Brain microvascular endothelial cell (primary cell): ENCODE data around the gene PTOV1.

Source experiments
- DNase-seq: peaks from one replicate; pipeline ENCODE4 v3.0.0-alpha.2; 2020
- H3K27ac ChIP-seq: fragments of 250-450 bp; sonication (Bioruptor Pico); 2 replicates; pipeline ENCODE4 v1.5.1; 2020; ENCODE audit warnings: mild to moderate bottlenecking, moderate library complexity
- H3K27me3 ChIP-seq: fragments of 250-450 bp; sonication (Bioruptor Pico); replicated peaks from 2 replicates; pipeline ENCODE4 v1.5.1; 2020; ENCODE audit warnings: mild to moderate bottlenecking
- H3K36me3 ChIP-seq: fragments of 250-450 bp; sonication (Bioruptor Pico); replicated peaks from 2 replicates; pipeline ENCODE4 v1.5.1; 2020; ENCODE audit warnings: mild to moderate bottlenecking
- H3K4me3 ChIP-seq: 2 replicates; pipeline ENCODE4 v1.5.1; 2011; ENCODE audit warnings: low read depth, mild to moderate bottlenecking, control low read depth, low read length, moderate library complexity
- in situ Hi-C: cut with HindIII; loops from 2 replicates; pipeline ENCODE4 v1.10.0; 2017; ENCODE audit warnings: low sequenced_read_pairs, low pct_ligation_motif_present
- TF ChIP-seq, protein P1 (sequence below): IDR thresholded peaks from 2 replicates; pipeline ENCODE4 v1.5.1; 2011; ENCODE audit warnings: low read depth, mild to moderate bottlenecking, moderate library complexity, low read length, control low read depth, inconsistent platforms; ENCODE audit errors: missing control alignments

The PTOV1 gene

DNA sequence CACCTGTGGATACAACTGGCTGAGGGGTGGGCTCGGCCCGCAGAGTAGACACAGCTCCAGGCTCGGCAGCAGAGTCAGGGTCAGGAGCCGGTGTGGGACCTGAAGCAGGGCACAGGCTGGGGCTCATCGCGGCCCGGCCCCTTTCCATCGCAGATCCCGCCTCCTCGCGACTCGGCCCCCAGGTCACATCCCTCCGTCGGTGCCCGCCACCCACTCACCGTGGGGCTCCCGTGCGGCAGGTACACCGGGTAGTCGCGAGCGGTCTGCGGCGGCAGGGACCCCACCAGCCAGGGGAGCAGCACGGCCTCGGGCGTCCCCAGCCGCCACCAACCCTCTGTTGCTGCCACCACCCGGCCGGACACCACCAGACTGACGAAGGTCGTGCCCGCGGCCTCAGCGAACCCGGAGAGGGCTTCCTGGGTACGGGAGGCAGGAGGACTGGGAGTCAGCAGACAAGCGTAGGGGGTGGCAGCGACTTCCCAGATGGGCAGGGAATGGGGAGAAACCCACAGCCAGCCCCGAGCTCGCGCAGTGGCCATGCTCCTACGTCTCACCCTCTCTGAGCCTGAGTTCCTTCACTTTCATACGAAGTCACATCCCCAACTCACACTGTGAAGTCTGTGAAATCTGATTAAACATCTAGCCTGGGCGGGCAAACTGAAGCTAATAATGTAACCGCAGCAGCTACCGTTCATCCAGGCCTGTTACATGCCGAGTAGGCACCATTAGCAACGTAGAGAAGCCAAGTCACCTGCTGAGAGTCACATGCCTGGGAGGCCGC is 41.6 kb upstream of the PTOV1 start:
- peaks cover 27% of the 10 kb centered on the region for H3K36me3 ChIP-seq
- H3K4me3 ChIP-seq, result peak overlapping the region; percentile 65
- no peaks in the 10 kb centered on the region for H3K27me3 ChIP-seq
- TF ChIP-seq, protein P1, sequence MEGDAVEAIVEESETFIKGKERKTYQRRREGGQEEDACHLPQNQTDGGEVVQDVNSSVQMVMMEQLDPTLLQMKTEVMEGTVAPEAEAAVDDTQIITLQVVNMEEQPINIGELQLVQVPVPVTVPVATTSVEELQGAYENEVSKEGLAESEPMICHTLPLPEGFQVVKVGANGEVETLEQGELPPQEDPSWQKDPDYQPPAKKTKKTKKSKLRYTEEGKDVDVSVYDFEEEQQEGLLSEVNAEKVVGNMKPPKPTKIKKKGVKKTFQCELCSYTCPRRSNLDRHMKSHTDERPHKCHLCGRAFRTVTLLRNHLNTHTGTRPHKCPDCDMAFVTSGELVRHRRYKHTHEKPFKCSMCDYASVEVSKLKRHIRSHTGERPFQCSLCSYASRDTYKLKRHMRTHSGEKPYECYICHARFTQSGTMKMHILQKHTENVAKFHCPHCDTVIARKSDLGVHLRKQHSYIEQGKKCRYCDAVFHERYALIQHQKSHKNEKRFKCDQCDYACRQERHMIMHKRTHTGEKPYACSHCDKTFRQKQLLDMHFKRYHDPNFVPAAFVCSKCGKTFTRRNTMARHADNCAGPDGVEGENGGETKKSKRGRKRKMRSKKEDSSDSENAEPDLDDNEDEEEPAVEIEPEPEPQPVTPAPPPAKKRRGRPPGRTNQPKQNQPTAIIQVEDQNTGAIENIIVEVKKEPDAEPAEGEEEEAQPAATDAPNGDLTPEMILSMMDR, result no peak
- no peak overlapping the region for H3K27ac ChIP-seq
- in situ Hi-C loops, result no loop called here
- DNase-seq, result no peak

DNA sequence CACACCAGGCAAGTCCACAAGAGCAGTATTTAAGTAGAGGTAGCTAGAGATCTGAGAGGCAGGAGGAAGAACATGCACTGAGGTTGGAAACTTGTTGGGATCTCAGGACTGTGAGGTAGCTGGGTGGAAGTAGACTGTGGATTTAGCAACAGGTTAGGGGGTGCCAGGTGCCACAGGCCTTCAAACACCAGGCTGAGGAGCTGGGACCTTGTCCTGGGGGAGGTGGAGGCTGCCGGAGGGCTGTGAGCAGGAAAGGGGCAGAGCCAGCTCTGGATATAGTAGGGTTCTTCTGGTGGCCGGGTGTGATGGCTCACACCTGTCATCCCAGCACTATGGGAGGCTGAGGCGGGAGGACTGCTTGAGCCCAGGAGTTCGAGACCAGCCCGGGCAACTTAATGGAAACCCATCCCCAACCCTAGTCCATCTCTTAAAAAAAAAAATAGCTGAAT is 41.0 kb upstream of the PTOV1 start:
- Histone ChIP-seq H3K4me3 (no peak overlapping the region), H3K36me3 (peaks cover 22% of the 10 kb centered on the region), H3K27me3 (no peaks in the 10 kb centered on the region), H3K27ac (no peak overlapping the region)
- DNase-seq, result no peak
- in situ Hi-C loops, result no loop called here
- TF ChIP-seq, protein P1, result no peak

DNA sequence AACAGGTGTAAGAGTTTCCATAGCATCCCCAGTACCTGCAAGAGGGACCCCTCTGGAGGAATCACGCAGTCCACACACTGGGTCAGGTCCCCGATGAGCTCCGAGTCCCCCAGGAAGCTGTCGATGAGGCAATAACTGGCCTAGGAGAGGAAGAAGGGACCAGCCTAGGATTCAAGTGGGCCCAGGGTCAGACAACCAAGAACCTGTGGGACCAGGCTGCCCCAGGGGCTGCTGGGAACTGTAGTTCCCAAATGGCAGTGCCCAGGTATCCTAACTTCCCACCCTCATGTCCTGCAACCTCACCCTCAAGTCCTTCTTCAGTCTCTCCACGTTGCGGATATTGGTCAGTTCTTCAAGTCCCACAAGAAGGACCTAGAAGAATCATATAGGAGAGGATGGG is 39.6 kb upstream of the PTOV1 start:
- Histone ChIP-seq H3K36me3 (peaks cover 12% of the 10 kb centered on the region), H3K4me3 (no peak overlapping the region), H3K27me3 (no peaks in the 10 kb centered on the region), H3K27ac (no peak overlapping the region)
- TF ChIP-seq, protein P1, result no peak
- in situ Hi-C loops, result no loop called here
- DNase-seq, result no peak

DNA sequence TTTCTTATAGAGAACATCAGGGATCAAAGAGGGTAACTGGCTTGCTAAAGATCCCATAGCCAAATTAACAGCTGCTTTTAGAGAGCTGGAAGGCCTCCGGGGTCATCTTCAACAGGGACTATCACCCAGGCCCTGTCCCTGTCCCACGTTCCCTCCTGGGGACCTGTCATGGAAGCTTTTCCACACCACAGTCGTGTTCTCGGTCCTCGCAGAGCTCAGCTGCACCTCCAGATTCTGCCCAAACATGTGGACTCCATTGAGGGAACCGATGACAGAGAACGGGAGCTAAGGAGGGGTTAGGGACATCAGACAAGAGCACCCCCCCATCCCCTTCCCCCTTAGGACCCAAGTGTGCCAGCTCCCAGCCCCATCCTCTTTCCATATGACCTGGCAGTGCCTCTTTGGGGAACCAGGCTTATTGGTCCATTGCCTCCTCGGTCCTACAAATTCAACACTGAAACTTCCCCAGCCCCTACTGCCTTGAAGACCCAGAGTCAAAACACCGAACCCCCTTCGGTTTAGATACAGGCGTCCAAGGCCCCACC is 38.4 kb upstream of the PTOV1 start:
- Histone ChIP-seq H3K27ac (peak overlapping the region; percentile 94), H3K4me3 (peak overlapping the region; percentile 88), H3K36me3 (peaks cover 7% of the 10 kb centered on the region), H3K27me3 (no peaks in the 10 kb centered on the region)
- DNase-seq, result no peak
- in situ Hi-C loops, result no loop called here
- TF ChIP-seq, protein P1, result no peak

DNA sequence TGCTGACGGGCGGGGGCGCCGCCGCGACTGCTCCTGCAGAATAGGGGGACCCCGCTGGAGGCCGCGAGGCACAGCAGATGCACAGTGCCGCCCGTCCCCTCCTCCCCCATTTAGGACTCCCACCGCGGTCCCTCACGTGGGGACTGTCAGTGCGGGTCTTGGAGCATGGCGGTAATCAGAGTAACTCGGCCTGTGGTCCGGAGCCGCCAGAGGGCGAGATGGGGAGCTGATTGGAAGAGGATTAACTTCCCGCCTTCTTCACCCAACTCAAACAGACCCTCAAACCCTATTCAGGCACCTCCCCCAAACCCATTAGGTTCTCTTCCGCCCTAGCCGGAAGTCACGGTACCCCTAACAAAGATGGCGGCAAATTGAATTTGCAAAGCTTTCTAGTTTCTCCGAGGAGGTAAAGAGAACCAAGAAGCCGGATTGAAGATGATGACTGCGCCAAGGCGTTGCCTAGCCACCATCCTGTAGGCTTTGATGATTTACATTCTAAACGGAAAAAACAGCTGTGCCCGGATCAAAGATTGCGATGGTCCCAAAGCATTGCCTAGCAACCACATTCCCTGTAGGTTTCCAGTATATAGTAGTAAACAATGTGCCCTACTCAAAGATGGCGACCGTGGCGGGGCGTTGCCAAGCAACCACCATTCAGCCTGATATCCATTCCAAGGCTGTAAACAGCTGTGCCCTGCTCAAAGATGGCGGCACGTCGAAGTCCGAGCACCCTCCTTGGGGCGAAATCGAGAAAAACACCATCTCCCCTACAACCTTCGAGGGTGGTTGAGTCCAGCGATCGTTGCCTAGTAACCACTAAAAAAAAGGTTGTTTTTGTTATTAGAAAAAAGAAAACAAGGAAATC is 37.7 kb upstream of the PTOV1 start, which contains the start of gene FUZ:
Gene FUZ (minus strand): TSS at position 296 of the 865 bp plus-strand sequence. CDS start 186 bp downstream, at position 110.
- Histone ChIP-seq H3K27ac (peak within 1 kb of the TSS; percentile 94), H3K36me3 (peaks cover under 1% of the 10 kb centered on the region), H3K4me3 (peak within 1 kb of the TSS; percentile 88), H3K27me3 (no peaks in the 10 kb centered on the region)
- in situ Hi-C loops, result no loop called here
- TF ChIP-seq, protein P1, result peak; percentile 59
- DNase-seq, result peak; percentile 99
